Common myeloid progenitor, CD34-positive (primary cell): Measurements from ENCODE around the gene RANBP2.

Experiments used
- CTCF ChIA-PET: fragments of 350-600 bp; sonication (Branson Sonifier 250); formaldehyde crosslinking; loops from one replicate; lab custom pipeline; 2021; ENCODE audit warnings: antibody characterized with exemption; lab: Charles Lee
- POLR2A ChIA-PET: fragments of 350-600 bp; sonication (Branson Sonifier 250); formaldehyde crosslinking; loops from one replicate; lab custom pipeline; 2021; ENCODE audit warnings: antibody characterized with exemption; lab: Charles Lee
- DNase-seq, 3 donors: peaks; one replicate each; pipeline versions ENCODE4 v3.0.0 to v3.0.0-alpha.2; 2013
- H3K27ac ChIP-seq, 2 experiments: 1 replicate in 1 of 2; 2 replicates in 1 of 2; pipeline ENCODE4 v1.7.0; 2013; ENCODE audit warnings: inconsistent platforms in 2 of 2, low read length in 2 of 2, mild to moderate bottlenecking in 2 of 2, low read depth in 1 of 2, moderate library complexity in 1 of 2; ENCODE audit not compliant: severe bottlenecking in 2 of 2, insufficient read depth in 1 of 2, poor library complexity in 1 of 2
- H3K27me3 ChIP-seq, 5 experiments: replicated peaks in 2 of 5; 1 replicate in 3 of 5; 2 replicates in 2 of 5; pipeline versions ENCODE4 v1.6.1 to v1.7.0; 2013; ENCODE audit warnings: low read length in 4 of 5, mild to moderate bottlenecking in 2 of 5, moderate library complexity in 2 of 5, inconsistent platforms in 1 of 5; ENCODE audit not compliant: insufficient read depth in 5 of 5, control insufficient read depth in 4 of 5
- H3K36me3 ChIP-seq, 4 experiments: 1 replicate in 2 of 4; 2 replicates in 2 of 4; pipeline versions ENCODE4 v1.6.1 to v1.7.0; 2013; ENCODE audit warnings: low read length in 3 of 4, control low read depth in 1 of 4, mild to moderate bottlenecking in 1 of 4; ENCODE audit not compliant: control insufficient read depth in 4 of 4, insufficient read depth in 4 of 4
- H3K4me1 ChIP-seq, 4 experiments: 1 replicate in 3 of 4; 2 replicates in 1 of 4; pipeline versions ENCODE4 v1.6.1 to v1.7.1; 2013; ENCODE audit warnings: low read length in 3 of 4, mild to moderate bottlenecking in 3 of 4, control low read depth in 1 of 4, inconsistent platforms in 1 of 4, moderate library complexity in 1 of 4; ENCODE audit not compliant: control insufficient read depth in 4 of 4, insufficient read depth in 4 of 4; ENCODE audit errors: control extremely low read depth in 1 of 4
- H3K4me3 ChIP-seq, 7 experiments: 1 replicate in 4 of 7; 2 replicates in 3 of 7; pipeline versions ENCODE4 v1.5.1 to v1.7.0; 2013; ENCODE audit warnings: mild to moderate bottlenecking in 7 of 7, low read length in 6 of 7, moderate library complexity in 6 of 7, inconsistent platforms in 2 of 7, low read depth in 2 of 7, control low read depth in 1 of 7; ENCODE audit not compliant: insufficient read depth in 4 of 7, control insufficient read depth in 1 of 7; ENCODE audit errors: extremely low read depth in 1 of 7
- H3K9me3 ChIP-seq, 5 experiments: 1 replicate in 4 of 5; 2 replicates in 1 of 5; pipeline versions ENCODE4 v1.6.1 to v1.7.1; 2013; ENCODE audit warnings: low read length in 4 of 5, mild to moderate bottlenecking in 2 of 5, inconsistent platforms in 1 of 5, low read depth in 1 of 5, moderate library complexity in 1 of 5; ENCODE audit not compliant: control insufficient read depth in 4 of 5, insufficient read depth in 2 of 5; ENCODE audit errors: control extremely low read depth in 1 of 5
- WGBS: methylation state at CpG from one replicate; pipeline ENCODE4 v1.1.5; 2013; ENCODE audit not compliant: insufficient coverage; 5-methylcytosine and 5-hydroxymethylcytosine counted together

Gene RANBP2

GRCh38 chr2:108803045-108803736, 83.9 kb downstream of the RANBP2 start:
- H3K36me3 ChIP-seq = peaks cover 6 to 52% (median 26%) of the 10 kb centered on the region in 4 experiments
- no peaks in the 10 kb centered on the region for H3K27me3 ChIP-seq
- H3K4me1 ChIP-seq = no peaks in the 10 kb centered on the region
- CTCF ChIA-PET = interaction anchor here (1.1 kb wide), 1 partner anchor 13 kb away, joined by 3 read pairs; no protein-coding TSS in a partner anchor
- H3K4me3 ChIP-seq = no peak overlapping the region
- H3K27ac ChIP-seq = no peak overlapping the region
- H3K9me3 ChIP-seq = peaks cover 0 to 2% (median under 1%) of the 10 kb centered on the region in 5 experiments
- 97% methylated on average over 5 of the region's 7 CpGs for WGBS
- DNase-seq = no peak
- POLR2A ChIA-PET = no interaction called here

- Histone ChIP-seq H3K27me3 (no peaks in the 10 kb centered on the region), H3K9me3 (peaks cover 4 to 19% (median 6%) of the 10 kb centered on the region in 5 experiments), H3K36me3 (peaks cover 9 to 52% (median 31%) of the 10 kb centered on the region in 4 experiments), H3K4me1 (no peaks in the 10 kb centered on the region), H3K27ac (no peak overlapping the region), H3K4me3 (no peak overlapping the region)
- CTCF ChIA-PET = no interaction called here
- WGBS = no CpG with 5 or more reads among the region's 1 CpG
- DNase-seq = no peak
- POLR2A ChIA-PET = no interaction called here
Observed at GRCh38 chr2:108805032-108805431, 85.8 kb downstream of the RANBP2 start.

DNA sequence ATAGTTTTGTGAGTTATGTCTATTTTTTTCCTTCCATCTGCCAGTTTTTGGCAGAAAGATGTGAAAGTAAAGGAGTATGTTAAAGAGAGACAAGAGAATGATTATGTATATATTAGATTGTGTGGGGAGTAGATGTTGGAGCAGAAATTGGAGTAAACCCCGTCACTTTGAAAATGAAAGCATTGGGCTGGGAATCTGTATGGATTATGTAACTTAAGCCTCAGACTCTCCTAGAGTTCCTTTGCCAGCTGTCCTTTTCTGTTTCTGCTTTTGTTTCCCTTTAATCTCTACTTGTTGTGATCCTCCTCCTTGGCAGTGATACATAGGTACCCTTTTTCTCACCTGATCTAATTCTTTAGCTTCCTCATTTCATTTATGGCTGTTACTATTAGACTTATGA, 86.5 kb downstream of the RANBP2 start:
- H3K36me3 ChIP-seq = peaks cover 9 to 51% (median 29%) of the 10 kb centered on the region in 4 experiments
- H3K4me3 ChIP-seq = no peak overlapping the region
- POLR2A ChIA-PET = no interaction called here

GRCh38 chr2:108806371-108807113, 87.3 kb downstream of the RANBP2 start:
- Histone ChIP-seq H3K27ac (no peak overlapping the region), H3K9me3 (peaks cover 6 to 22% (median 7%) of the 10 kb centered on the region in 5 experiments), H3K36me3 (peaks cover 9 to 52% (median 31%) of the 10 kb centered on the region in 4 experiments), H3K4me1 (no peaks in the 10 kb centered on the region), H3K27me3 (no peaks in the 10 kb centered on the region), H3K4me3 (no peak overlapping the region)
- WGBS = 97% methylated on average over 6 of the region's 6 CpGs
- no peak for DNase-seq
- ChIA-PET CTCF (no interaction called here), POLR2A (no interaction called here)

More for the DNA sequence above, 86.5 kb downstream of the RANBP2 start:
- H3K27ac ChIP-seq = no peak overlapping the region
- H3K9me3 ChIP-seq = peaks cover 4 to 22% (median 7%) of the 10 kb centered on the region in 5 experiments
- WGBS = 100% methylated on average over 1 of the region's 1 CpG
- CTCF ChIA-PET = no interaction called here
- no peak for DNase-seq
- H3K4me1 ChIP-seq = no peaks in the 10 kb centered on the region
- H3K27me3 ChIP-seq = no peaks in the 10 kb centered on the region

- WGBS = 100% methylated on average over 1 of the region's 3 CpGs
- Histone ChIP-seq H3K4me1 (no peaks in the 10 kb centered on the region), H3K27me3 (no peaks in the 10 kb centered on the region), H3K4me3 (no peak overlapping the region), H3K36me3 (peaks cover 12 to 55% (median 34%) of the 10 kb centered on the region in 4 experiments), H3K9me3 (peaks cover 6 to 22% (median 7%) of the 10 kb centered on the region in 5 experiments), H3K27ac (no peak overlapping the region)
- ChIA-PET CTCF (no interaction called here), POLR2A (no interaction called here)
- no peak for DNase-seq
Observed at GRCh38 chr2:108809936-108810335, 90.7 kb downstream of the RANBP2 start.

DNA sequence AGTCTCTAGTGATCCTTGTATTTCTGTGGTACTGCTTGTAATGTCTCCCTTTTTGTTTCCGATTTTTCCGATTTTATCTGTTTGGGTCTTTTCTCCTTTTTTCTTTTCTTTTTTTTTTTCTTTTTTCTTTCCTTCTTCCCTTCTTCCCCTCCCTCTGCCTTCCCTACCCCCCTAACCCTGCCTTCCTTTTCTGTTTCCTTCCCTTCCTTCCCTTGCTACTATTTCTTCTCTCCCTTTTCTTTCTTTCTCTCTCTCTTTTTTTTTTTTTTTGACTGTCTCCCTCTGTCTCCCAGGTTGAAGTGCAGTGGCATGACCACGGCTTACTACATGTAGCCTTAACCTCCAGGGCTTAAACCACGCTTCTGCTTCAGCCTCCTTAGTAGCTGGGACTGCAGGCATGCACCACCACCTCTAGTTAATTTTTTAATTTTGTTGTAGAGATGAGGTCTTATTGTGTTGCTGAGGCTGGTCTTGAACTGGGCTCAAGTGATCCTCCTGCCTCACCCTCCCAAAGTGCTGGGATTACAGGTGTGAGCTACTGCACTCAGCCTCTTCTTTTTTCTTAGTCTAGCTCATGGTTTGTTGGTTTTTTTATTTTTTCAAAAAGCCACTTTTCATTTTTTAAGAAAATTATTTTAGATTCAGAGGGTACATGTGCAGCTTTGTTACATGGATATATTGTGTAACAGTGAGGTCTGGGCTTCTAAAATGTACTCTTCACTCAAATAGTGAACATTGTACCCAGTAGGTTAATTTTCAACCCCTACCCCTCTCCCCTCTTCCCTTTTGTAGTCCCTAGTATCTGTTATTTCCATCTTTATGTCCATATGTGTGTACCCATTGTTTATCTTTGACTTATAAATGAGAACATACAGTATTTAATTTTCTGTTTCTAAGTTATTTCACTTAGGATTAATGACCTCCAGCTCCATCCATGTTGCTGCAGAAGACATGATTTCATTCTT, 92.0 kb downstream of the RANBP2 start:
- CTCF ChIA-PET = no interaction called here
- DNase-seq = no peak
- WGBS = 100% methylated on average over 2 of the region's 4 CpGs
- POLR2A ChIA-PET = no interaction called here
- Histone ChIP-seq H3K27me3 (no peaks in the 10 kb centered on the region), H3K36me3 (peaks cover 21 to 53% (median 34%) of the 10 kb centered on the region in 4 experiments), H3K4me1 (no peaks in the 10 kb centered on the region), H3K4me3 (no peak overlapping the region), H3K27ac (no peak overlapping the region), H3K9me3 (peaks cover 6 to 22% (median 7%) of the 10 kb centered on the region in 5 experiments)
